Measurements from ENCODE around the gene SINHCAF. TPM values are rescaled to one million over a fixed set of nuclear protein-coding genes. Genes with fewer than 3 reads are reported as not detected.
"Not testable (repeated sequence)": the region's sequence is repeated elsewhere in the genome, so short reads cannot be mapped to it uniquely, and the experiment has no call there.

The SINHCAF gene
- total RNA-seq, 1 experiment from 2014 or later, result 497 TPM

DNA sequence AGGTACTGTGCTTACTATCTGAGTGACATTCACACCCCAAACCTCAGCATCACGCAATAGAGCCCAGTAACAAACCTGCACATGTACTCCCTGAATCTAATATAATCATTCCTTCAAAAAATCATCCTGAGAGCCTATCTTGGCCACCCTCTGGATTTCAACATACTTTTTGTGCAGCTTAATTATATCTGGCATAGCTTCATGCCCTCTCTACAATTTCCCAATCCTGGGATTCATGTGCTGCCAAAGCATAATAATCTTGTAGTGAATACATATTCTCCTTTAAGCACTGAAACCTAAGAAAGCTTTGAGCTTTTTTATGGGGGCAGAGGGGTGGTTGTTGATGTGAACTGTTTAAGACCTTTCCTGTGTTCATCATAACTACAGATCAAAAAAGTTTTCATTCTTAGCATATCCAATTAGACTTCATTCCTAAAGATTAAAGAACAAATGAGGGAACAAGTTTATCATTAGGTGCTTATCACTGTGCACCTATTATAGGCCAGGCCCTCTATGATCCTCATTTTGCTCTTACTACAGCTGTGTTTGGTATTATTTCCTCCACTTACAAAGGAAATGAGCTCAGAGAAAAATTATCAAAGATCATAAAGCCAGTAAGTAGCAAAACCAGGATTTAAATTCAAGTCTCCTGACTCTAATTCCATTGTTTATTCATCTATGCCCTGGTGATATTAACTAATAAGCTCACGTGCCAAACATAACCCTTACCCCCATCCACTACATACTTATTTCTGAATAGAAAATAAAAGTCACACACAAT lies 51.2 kb downstream of the SINHCAF start:
- Histone ChIP-seq H3K56ac (ENCODE audit: insufficient read length, low read depth, low read length) (no peak overlapping the region), H3K4me1 (ENCODE audit: insufficient read depth, low read length) (peaks cover 3% of the 10 kb centered on the region; the same call in 1 of the 2 replicates), H3K4ac (ENCODE audit: low read depth, low read length) (no peak overlapping the region), H3K14ac (ENCODE audit: insufficient read depth, low read length) (no peak overlapping the region), H2BK12ac (ENCODE audit: insufficient read length, low read depth, low read length) (no peak overlapping the region), H3K4me2 (ENCODE audit: insufficient read depth, insufficient read length, low read length) (no peak overlapping the region), H2AK5ac (ENCODE audit: insufficient read length, low read length) (no peak overlapping the region), H3K79me1 (ENCODE audit: insufficient read depth, low read depth, low read length, poor library complexity, severe bottlenecking) (no peaks in the 10 kb centered on the region), H3K9me3 (ENCODE audit: control insufficient read depth, low read depth, low read length) (no peaks in the 10 kb centered on the region), H3T11ph (ENCODE audit: low read length) (no peak overlapping the region), H3K23me2 (ENCODE audit: insufficient read length, low read depth, low read length, poor library complexity, severe bottlenecking) (no peaks in the 10 kb centered on the region), H4K20me1 (ENCODE audit: control insufficient read depth, insufficient read depth, insufficient read length) (no peaks in the 10 kb centered on the region), H2BK15ac (ENCODE audit: low read depth, low read length) (no peak overlapping the region), H2BK5ac (ENCODE audit: insufficient read length, low read length) (no peak overlapping the region), H3K27me3 (ENCODE audit: insufficient read depth, low read length) (no peaks in the 10 kb centered on the region), H3K9ac (ENCODE audit: extremely low read depth, insufficient read length, low read length) (no peak overlapping the region), H3K18ac (ENCODE audit: insufficient read length, low read depth, low read length) (no peak overlapping the region), H3K27ac (ENCODE audit: insufficient read length, low read depth, low read length) (no peak overlapping the region), H4K8ac (replicated peaks; ENCODE audit: insufficient read length, low read depth, low read length) (no peak overlapping the region), H4K5ac (ENCODE audit: insufficient read length, low read depth, low read length) (no peak overlapping the region), H2BK20ac (ENCODE audit: low read depth, low read length, poor library complexity, severe bottlenecking) (no peak overlapping the region), H2AFZ (ENCODE audit: low read length) (no peak overlapping the region), H4K91ac (ENCODE audit: insufficient read length, low read depth, low read length) (no peak overlapping the region), H3K23ac (ENCODE audit: insufficient read length, low read depth, low read length) (no peak overlapping the region), H2BK120ac (ENCODE audit: low read depth, low read length, poor library complexity, severe bottlenecking) (no peak overlapping the region), H3K79me2 (ENCODE audit: insufficient read depth, low read length) (no peaks in the 10 kb centered on the region)
- Mint-ChIP-seq H3K4me1 (peaks cover 22 to 25% of the 10 kb centered on the region in 2 experiments), H3K27ac (peak overlapping the region in 1 of 3 experiments; percentile 69; a peak in 2 of 7 replicates), H3K36me3 (ENCODE audit: insufficient read depth in 1 of 3, low read depth in 3 of 3) (peaks cover 17 to 38% (median 35%) of the 10 kb centered on the region in 3 experiments), H3K9me3 (no peaks in the 10 kb centered on the region), H3K27me3 (ENCODE audit: low read depth) (no peaks in the 10 kb centered on the region), H3K4me3 (no peak overlapping the region)
- TF ChIP-seq, protein P1, sequence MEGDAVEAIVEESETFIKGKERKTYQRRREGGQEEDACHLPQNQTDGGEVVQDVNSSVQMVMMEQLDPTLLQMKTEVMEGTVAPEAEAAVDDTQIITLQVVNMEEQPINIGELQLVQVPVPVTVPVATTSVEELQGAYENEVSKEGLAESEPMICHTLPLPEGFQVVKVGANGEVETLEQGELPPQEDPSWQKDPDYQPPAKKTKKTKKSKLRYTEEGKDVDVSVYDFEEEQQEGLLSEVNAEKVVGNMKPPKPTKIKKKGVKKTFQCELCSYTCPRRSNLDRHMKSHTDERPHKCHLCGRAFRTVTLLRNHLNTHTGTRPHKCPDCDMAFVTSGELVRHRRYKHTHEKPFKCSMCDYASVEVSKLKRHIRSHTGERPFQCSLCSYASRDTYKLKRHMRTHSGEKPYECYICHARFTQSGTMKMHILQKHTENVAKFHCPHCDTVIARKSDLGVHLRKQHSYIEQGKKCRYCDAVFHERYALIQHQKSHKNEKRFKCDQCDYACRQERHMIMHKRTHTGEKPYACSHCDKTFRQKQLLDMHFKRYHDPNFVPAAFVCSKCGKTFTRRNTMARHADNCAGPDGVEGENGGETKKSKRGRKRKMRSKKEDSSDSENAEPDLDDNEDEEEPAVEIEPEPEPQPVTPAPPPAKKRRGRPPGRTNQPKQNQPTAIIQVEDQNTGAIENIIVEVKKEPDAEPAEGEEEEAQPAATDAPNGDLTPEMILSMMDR (conservative IDR thresholded peaks at IDR 0.05), result no peak
- WGBS (ENCODE audit: extremely low coverage, insufficient read length, low lambda C conversion rate), result 100% methylated on average over 1 of the region's 2 CpGs
- DNase-seq, result no peak

DNA sequence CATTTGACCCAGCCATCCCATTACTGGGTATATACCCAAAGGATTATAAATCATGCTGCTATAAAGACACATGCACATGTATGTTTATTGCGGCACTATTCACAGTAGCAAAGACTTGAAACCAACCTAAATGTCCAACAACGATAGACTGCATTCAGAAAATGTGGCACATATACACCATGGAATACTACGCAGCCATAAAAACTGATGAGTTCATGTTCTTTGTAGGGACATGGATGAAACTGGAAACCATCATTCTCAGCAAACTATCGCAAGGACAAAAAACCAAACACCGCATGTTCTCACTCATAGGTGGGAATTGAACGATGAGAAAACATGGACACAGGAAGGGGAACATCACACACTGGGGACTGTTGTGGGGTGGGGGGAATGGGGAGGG lies 52.2 kb downstream of the SINHCAF start:
- H3K9ac ChIP-seq (ENCODE audit: extremely low read depth, insufficient read length, low read length); H2BK15ac ChIP-seq (ENCODE audit: low read depth, low read length); H2AFZ ChIP-seq (ENCODE audit: low read length); H3K14ac ChIP-seq (ENCODE audit: insufficient read depth, low read length); H3K23me2 ChIP-seq (ENCODE audit: insufficient read length, low read depth, low read length, poor library complexity, severe bottlenecking); H4K8ac ChIP-seq (replicated peaks; ENCODE audit: insufficient read length, low read depth, low read length); H3K27me3 ChIP-seq (ENCODE audit: insufficient read depth, low read length); H3K79me2 ChIP-seq (ENCODE audit: insufficient read depth, low read length); H2BK20ac ChIP-seq (ENCODE audit: low read depth, low read length, poor library complexity, severe bottlenecking); H3K27me3 Mint-ChIP-seq (ENCODE audit: low read depth); H4K20me1 ChIP-seq (ENCODE audit: control insufficient read depth, insufficient read depth, insufficient read length); H3K23ac ChIP-seq (ENCODE audit: insufficient read length, low read depth, low read length); H2BK120ac ChIP-seq (ENCODE audit: low read depth, low read length, poor library complexity, severe bottlenecking); H4K91ac ChIP-seq (ENCODE audit: insufficient read length, low read depth, low read length); H3K9me3 Mint-ChIP-seq; H3K18ac ChIP-seq (ENCODE audit: insufficient read length, low read depth, low read length); H3K9me3 ChIP-seq (ENCODE audit: control insufficient read depth, low read depth, low read length); H3T11ph ChIP-seq (ENCODE audit: low read length); H3K79me1 ChIP-seq (ENCODE audit: insufficient read depth, low read depth, low read length, poor library complexity, severe bottlenecking); H3K27ac ChIP-seq (ENCODE audit: insufficient read length, low read depth, low read length); H3K56ac ChIP-seq (ENCODE audit: insufficient read length, low read depth, low read length); H3K4me2 ChIP-seq (ENCODE audit: insufficient read depth, insufficient read length, low read length); H3K4me3 Mint-ChIP-seq; H2AK5ac ChIP-seq (ENCODE audit: insufficient read length, low read length); H4K5ac ChIP-seq (ENCODE audit: insufficient read length, low read depth, low read length); DNase-seq; H3K4me1 ChIP-seq (ENCODE audit: insufficient read depth, low read length); H2BK5ac ChIP-seq (ENCODE audit: insufficient read length, low read length); H3K27ac Mint-ChIP-seq; H2BK12ac ChIP-seq (ENCODE audit: insufficient read length, low read depth, low read length); H3K4ac ChIP-seq (ENCODE audit: low read depth, low read length): not testable (repeated sequence)
- peaks cover 17 to 19% of the 10 kb centered on the region in 2 experiments for H3K4me1 Mint-ChIP-seq
- no CpG with 5 or more reads among the region's 6 CpGs for WGBS (ENCODE audit: extremely low coverage, insufficient read length, low lambda C conversion rate)
- H3K36me3 Mint-ChIP-seq (ENCODE audit: insufficient read depth in 1 of 3, low read depth in 3 of 3), result peaks cover 17 to 34% (median 31%) of the 10 kb centered on the region in 3 experiments

All from H9 (cell line).